Stomach (tissue), 9 donors: ENCODE results near the gene ZNF607. TPM values are rescaled to one million over a fixed set of nuclear protein-coding genes. Genes with fewer than 3 reads are reported as not detected.
"Not testable (repeated sequence)": the region's sequence is repeated elsewhere in the genome, so short reads cannot be mapped to it uniquely, and the experiment has no call there.

Experiments
- DNase-seq, 2 donors: peaks; one replicate each; pipeline versions ENCODE4 v3.0.0 to v3.0.0-alpha.2; 2013 to 2019
- H3K27ac ChIP-seq, 5 donors: fragments of 200-600 bp in 4 of 5; sonication (generic) in 4 of 5; one replicate each; pipeline ENCODE4 v1.5.1; 2013 to 2019; ENCODE audit warnings: mild to moderate bottlenecking in 1 of 5, moderate library complexity in 1 of 5
- H3K27me3 ChIP-seq, 3 donors: fragments of 200-600 bp; sonication (generic); one replicate each; pipeline ENCODE4 v1.5.1; 2017 to 2019; ENCODE audit warnings: mixed run types in 1 of 3
- H3K36me3 ChIP-seq, 4 donors: fragments of 200-600 bp; sonication (generic); 1 replicate in 3 of 4; 2 replicates in 1 of 4; pipeline ENCODE4 v1.5.1; 2016 to 2019
- H3K4me1 ChIP-seq, 4 donors: fragments of 200-600 bp; sonication (generic); one replicate each; pipeline ENCODE4 v1.5.1; 2016 to 2019
- H3K4me3 ChIP-seq, 4 donors: fragments of 200-600 bp; sonication (generic) in 3 of 4; one replicate each; pipeline ENCODE4 v1.5.1; 2016 to 2019; ENCODE audit warnings: mild to moderate bottlenecking in 1 of 4
- H3K9me3 ChIP-seq, 4 donors: fragments of 200-600 bp; sonication (generic); one replicate each; pipeline ENCODE4 v1.5.1; 2016 to 2019
- CTCF ChIP-seq, 7 experiments: fragments of 450-650 bp in 4 of 7; fragments of 200-600 bp in 3 of 7; sonication (generic) in 3 of 7; IDR thresholded peaks; one replicate each; pipeline ENCODE4 v1.5.1; 2016 to 2019; ENCODE audit warnings: antibody characterized with exemption in 7 of 7, control low read depth in 2 of 7, mild to moderate bottlenecking in 1 of 7
- EP300 ChIP-seq: sonication (generic); formaldehyde crosslinking; IDR thresholded peaks from one replicate; pipeline ENCODE4 v1.6.1; 2017; ENCODE audit warnings: antibody characterized with exemption
- POLR2A ChIP-seq, 4 donors: fragments of 450-650 bp; IDR thresholded peaks; one replicate each; pipeline ENCODE4 v1.6.1; 2016; ENCODE audit warnings: antibody characterized with exemption in 4 of 4, control low read depth in 2 of 4, mild to moderate bottlenecking in 1 of 4, moderate library complexity in 1 of 4
- POLR2AphosphoS5 ChIP-seq, 3 donors: sonication (generic); formaldehyde crosslinking; IDR thresholded peaks; one replicate each; pipeline ENCODE4 v1.6.1; 2016; ENCODE audit warnings: antibody characterized with exemption in 3 of 3
- WGBS, 5 donors: extraction: QIAGEN DNeasy Blood & Tissue Kit in 3 of 5; methylation state at CpG; one replicate each; pipeline versions ENCODE4 v1.1.5 to v1.1.7; 2013 to 2018; 5-methylcytosine and 5-hydroxymethylcytosine counted together
- intact Hi-C: fragments of 100-400 bp; cut with DNase I; formaldehyde crosslinking; loops from one replicate; pipeline ENCODE4 v1.15.1; 2023; ENCODE audit warnings: low total_unique reads
- polyA plus RNA-seq, 3 donors: library from polyadenylated mRNA; stranded (reverse); fragments of 200-250 nt; gene quantifications; one replicate each; pipeline ENCODE4 v1.2.3, GENCODE V29; 2013
- total RNA-seq, 5 donors: library from RNA; depleted of rRNA; stranded (reverse); fragments of >200 nt; gene quantifications; one replicate each; pipeline versions ENCODE4 v1.1.0 to v1.2.3, GENCODE V29; 2014 to 2016
- donor health status: healthy with polysubstance abuse.
- donor health status: Bipolar disorder and iron deficiency.
- donor health status: healthy.

Gene ZNF607
- total and polyA plus RNA-seq, 8 donors, result 0.76 to 7.0 (median 3.6) TPM

GRCh38 chr19:37692956-37693620 lies 26.5 kb downstream of the ZNF607 start:
- Histone ChIP-seq H3K27ac (no peak overlapping the region), H3K27me3 (no peaks in the 10 kb centered on the region), H3K9me3 (peaks cover 11 to 72% (median 44%) of the 10 kb centered on the region in 4 donors), H3K4me1 (peaks cover 0 to 17% (median 3%) of the 10 kb centered on the region in 4 donors), H3K36me3 (peaks cover 0 to 29% (median 7%) of the 10 kb centered on the region in 4 donors), H3K4me3 (no peak overlapping the region)
- no peak for TF ChIP-seq POLR2AphosphoS5 (IDR thresholded peaks at IDR 0.05)
- TF ChIP-seq CTCF (IDR thresholded peaks at IDR 0.05), result no peak
- TF ChIP-seq EP300, result no peak
- no peak for TF ChIP-seq POLR2A (IDR thresholded peaks at IDR 0.05)
- DNase-seq, result peak in 1 of 2 donors; percentile 17
- 64 to 69% (median 66%) methylated on average over 11 of the region's 11 CpGs for WGBS, 5 donors
- intact Hi-C loops, result no loop called here

- no peak for TF ChIP-seq EP300
- no peak for TF ChIP-seq POLR2A (IDR thresholded peaks at IDR 0.05)
- TF ChIP-seq CTCF (IDR thresholded peaks at IDR 0.05), result no peak
- peak in 2 of 3 donors; percentile 73 to 80 for TF ChIP-seq POLR2AphosphoS5 (IDR thresholded peaks at IDR 0.05)
- Histone ChIP-seq H3K27ac (peak overlapping the region; percentile 10 to 88 (median 79)), H3K36me3 (peaks cover 0 to 20% (median 5%) of the 10 kb centered on the region in 4 donors), H3K4me1 (peaks cover 0 to 17% (median 3%) of the 10 kb centered on the region in 4 donors), H3K27me3 (no peaks in the 10 kb centered on the region), H3K9me3 (peaks cover 10 to 62% (median 38%) of the 10 kb centered on the region in 4 donors), H3K4me3 (peak overlapping the region; percentile 44 to 56 (median 52))
- 1 to 4% (median 3%) methylated on average over 40 to 48 of the region's 48 CpGs for WGBS, 5 donors
- intact Hi-C loops, result no loop called here
- DNase-seq, result peak; percentile 63 to 97
These were observed 27.6 kb downstream of the ZNF607 start for GRCh38 chr19:37691881-37692504.

GRCh38 chr19:37683520-37683919 lies 36.0 kb downstream of the ZNF607 start:
- H3K27ac ChIP-seq, result no peak overlapping the region
- H3K27me3 ChIP-seq, result no peaks in the 10 kb centered on the region
- TF ChIP-seq CTCF (IDR thresholded peaks at IDR 0.05), result no peak
- no peak for TF ChIP-seq EP300
- TF ChIP-seq POLR2A (IDR thresholded peaks at IDR 0.05), result no peak
- no peak for TF ChIP-seq POLR2AphosphoS5 (IDR thresholded peaks at IDR 0.05)
- 79 to 88% (median 83%) methylated on average over 3 of the region's 3 CpGs for WGBS, 5 donors
- H3K4me1 ChIP-seq, result no peaks in the 10 kb centered on the region
- no peak for DNase-seq
- peaks cover 6 to 91% (median 50%) of the 10 kb centered on the region in 4 donors for H3K9me3 ChIP-seq
- H3K36me3 ChIP-seq, result peaks cover 0 to 71% (median 18%) of the 10 kb centered on the region in 4 donors
- H3K4me3 ChIP-seq, result no peak overlapping the region
- intact Hi-C loops, result no loop called here

- WGBS, 5 donors, result 90 to 96% (median 94%) methylated on average over 6 of the region's 6 CpGs
- intact Hi-C loops, result no loop called here
- peaks cover 0 to 36% (median 0%) of the 10 kb centered on the region in 4 donors for H3K36me3 ChIP-seq
- no peak for TF ChIP-seq POLR2AphosphoS5 (IDR thresholded peaks at IDR 0.05)
- no peak for TF ChIP-seq EP300
- no peak for TF ChIP-seq CTCF (IDR thresholded peaks at IDR 0.05)
- no peak for TF ChIP-seq POLR2A (IDR thresholded peaks at IDR 0.05)
- H3K4me3 ChIP-seq, result no peak overlapping the region
- DNase-seq, result no peak
- H3K27me3 ChIP-seq, result no peaks in the 10 kb centered on the region
- no peak overlapping the region for H3K27ac ChIP-seq
- H3K4me1 ChIP-seq, result no peaks in the 10 kb centered on the region
- H3K9me3 ChIP-seq, result peaks cover 52 to 100% (median 91%) of the 10 kb centered on the region in 4 donors
These were observed 50.1 kb downstream of the ZNF607 start for GRCh38 chr19:37669450-37669914.

GRCh38 chr19:37657157-37657556 lies 62.4 kb downstream of the ZNF607 start:
- WGBS, 5 donors, result 95 to 98% (median 96%) methylated on average over 8 of the region's 8 CpGs
- Histone ChIP-seq H3K36me3 (peaks cover 0 to 11% (median 0%) of the 10 kb centered on the region in 4 donors), H3K4me1 (peaks cover 10 to 31% (median 28%) of the 10 kb centered on the region in 4 donors), H3K9me3 (peaks cover 0 to 26% (median 15%) of the 10 kb centered on the region in 4 donors)
- H3K27ac ChIP-seq, H3K27me3 ChIP-seq, H3K4me3 ChIP-seq, intact Hi-C loops, DNase-seq: not testable (repeated sequence)
